Left ventricle myocardium inferior (tissue), 1 donor: ENCODE data around the gene PTPRT. TPM values are rescaled to one million over a fixed set of nuclear protein-coding genes. Genes with fewer than 3 reads are reported as not detected.

ENCODE experiments used
- DNase-seq: peaks from one replicate; pipeline ENCODE4 v3.0.0-alpha.2; 2020
- H3K27ac ChIP-seq: fragments of 200-600 bp; replicated peaks from 2 replicates; pipeline ENCODE4 v1.8.0; 2021
- H3K27me3 ChIP-seq: fragments of 200-600 bp; 2 replicates; pipeline ENCODE4 v1.8.0; 2021; ENCODE audit warnings: low read depth
- H3K36me3 ChIP-seq: fragments of 200-600 bp; 2 replicates; pipeline ENCODE4 v1.8.0; 2021
- H3K4me1 ChIP-seq: fragments of 200-600 bp; 2 replicates; pipeline ENCODE4 v1.8.0; 2021
- H3K4me3 ChIP-seq: fragments of 200-600 bp; 2 replicates; pipeline ENCODE4 v1.8.0; 2021; ENCODE audit warnings: mild to moderate bottlenecking, moderate library complexity
- H3K9me3 ChIP-seq: fragments of 200-600 bp; replicated peaks from 2 replicates; pipeline ENCODE4 v1.8.0; 2021
- CTCF ChIP-seq: fragments of 200-600 bp; IDR thresholded peaks from 2 replicates; pipeline ENCODE4 v1.8.0; 2021; ENCODE audit warnings: antibody characterized with exemption, mild to moderate bottlenecking, borderline replicate concordance
- intact Hi-C: fragments of 100-400 bp; cut with micrococcal nuclease; formaldehyde crosslinking; loops from one replicate; pipeline ENCODE4 v1.11.0; 2022
- total RNA-seq: library from RNA; stranded (reverse); fragmentation: NEBNext Ultra II Directional; extraction: Animal tissue kit (Norgen Biotek cat#: 25700); gene quantifications from one replicate; pipeline ENCODE4 v1.2.1, GENCODE V29; 2021
- donor health status: DM: no; HTN: yes; CAD: no; lungs with severe emphysema.

Gene PTPRT
- total RNA-seq, 1 donor from 2014 or later = 0.08 TPM

GRCh38 chr20:42026599-42026998 lies 1163.1 kb downstream of the PTPRT start:
- no peak for TF ChIP-seq CTCF
- Histone ChIP-seq H3K9me3 (no peaks in the 10 kb centered on the region), H3K27ac (no peak overlapping the region), H3K4me1 (no peaks in the 10 kb centered on the region), H3K27me3 (peaks cover 13% of the 10 kb centered on the region), H3K4me3 (no peak overlapping the region), H3K36me3 (no peaks in the 10 kb centered on the region)
- intact Hi-C loops = no loop called here
- no peak for DNase-seq

DNA sequence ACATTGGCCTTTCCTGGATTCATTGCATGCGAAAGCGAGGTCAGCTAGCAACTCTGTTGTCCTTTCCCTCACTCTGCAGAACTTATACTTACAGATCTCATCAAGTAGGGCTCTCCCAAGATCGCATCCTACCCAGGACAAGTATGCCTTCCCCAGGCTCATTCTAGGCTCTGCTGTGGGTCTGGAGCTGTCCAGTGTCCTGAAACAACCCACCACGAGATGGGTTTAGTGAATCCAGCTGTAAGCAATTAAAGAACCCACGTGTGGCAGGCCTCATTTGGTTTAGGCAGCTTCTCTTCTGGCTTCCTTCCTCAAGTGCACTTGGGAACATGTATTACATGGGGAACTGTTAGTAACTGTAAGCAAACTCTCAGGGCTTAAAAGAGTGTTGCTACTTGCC lies 1165.1 kb downstream of the PTPRT start:
- no peak for DNase-seq
- Histone ChIP-seq H3K4me3 (no peak overlapping the region), H3K27ac (no peak overlapping the region), H3K9me3 (no peaks in the 10 kb centered on the region), H3K4me1 (no peaks in the 10 kb centered on the region), H3K36me3 (no peaks in the 10 kb centered on the region), H3K27me3 (peaks cover 10% of the 10 kb centered on the region)
- intact Hi-C loops = no loop called here
- no peak for TF ChIP-seq CTCF
